ENCODE data around the gene TSBP1.
"Not testable (repeated sequence)": the region's sequence is repeated elsewhere in the genome, so short reads cannot be mapped to it uniquely, and the experiment has no call there.

The TSBP1 gene

GRCh38 chr6:32391505-32391904 lies 19.8 kb upstream of the TSBP1 start:
- no peak overlapping the region for H3K4me3 Mint-ChIP-seq
- peaks cover 38% of the 10 kb centered on the region for H3K27me3 Mint-ChIP-seq
- H3K4me1 Mint-ChIP-seq (ENCODE audit: low read depth) = peaks cover 5% of the 10 kb centered on the region
- H3K9me3 Mint-ChIP-seq = no peaks in the 10 kb centered on the region
- no peaks in the 10 kb centered on the region for H3K36me3 Mint-ChIP-seq (ENCODE audit: low read depth)
- no peak overlapping the region for H3K27ac Mint-ChIP-seq

GRCh38 chr6:32387589-32388340 lies 16.1 kb upstream of the TSBP1 start:
- Mint-ChIP-seq H3K27me3 (peaks cover 20% of the 10 kb centered on the region), H3K4me1 (ENCODE audit: low read depth) (no peaks in the 10 kb centered on the region), H3K9me3 (no peaks in the 10 kb centered on the region), H3K36me3 (ENCODE audit: low read depth) (no peaks in the 10 kb centered on the region), H3K4me3 (no peak overlapping the region), H3K27ac (no peak overlapping the region)

GRCh38 chr6:32386040-32386439 lies 14.3 kb upstream of the TSBP1 start:
- Mint-ChIP-seq H3K27me3 (peaks cover 16% of the 10 kb centered on the region), H3K36me3 (ENCODE audit: low read depth) (no peaks in the 10 kb centered on the region), H3K4me1 (ENCODE audit: low read depth) (no peaks in the 10 kb centered on the region), H3K4me3 (no peak overlapping the region), H3K9me3 (no peaks in the 10 kb centered on the region), H3K27ac (no peak overlapping the region)

GRCh38 chr6:32382757-32383420 lies 11.2 kb upstream of the TSBP1 start:
- H3K36me3 Mint-ChIP-seq (ENCODE audit: low read depth) = no peaks in the 10 kb centered on the region
- H3K4me1 Mint-ChIP-seq (ENCODE audit: low read depth) = no peaks in the 10 kb centered on the region
- peaks cover 9% of the 10 kb centered on the region for H3K27me3 Mint-ChIP-seq
- no peak overlapping the region for H3K27ac Mint-ChIP-seq
- no peaks in the 10 kb centered on the region for H3K9me3 Mint-ChIP-seq
- no peak overlapping the region for H3K4me3 Mint-ChIP-seq

- H3K27ac Mint-ChIP-seq = no peak overlapping the region
- no peaks in the 10 kb centered on the region for H3K4me1 Mint-ChIP-seq (ENCODE audit: low read depth)
- no peaks in the 10 kb centered on the region for H3K9me3 Mint-ChIP-seq
- no peak overlapping the region for H3K4me3 Mint-ChIP-seq
- peaks cover 12% of the 10 kb centered on the region for H3K27me3 Mint-ChIP-seq
- H3K36me3 Mint-ChIP-seq (ENCODE audit: low read depth) = no peaks in the 10 kb centered on the region
These were observed 7.8 kb upstream of the TSBP1 start for GRCh38 chr6:32379545-32379944.

- peaks cover 25% of the 10 kb centered on the region for H3K27me3 Mint-ChIP-seq
- H3K4me3 Mint-ChIP-seq = no peak overlapping the region
- H3K9me3 Mint-ChIP-seq = no peaks in the 10 kb centered on the region
- no peaks in the 10 kb centered on the region for H3K36me3 Mint-ChIP-seq (ENCODE audit: low read depth)
- H3K4me1 Mint-ChIP-seq (ENCODE audit: low read depth) = no peaks in the 10 kb centered on the region
- no peak overlapping the region for H3K27ac Mint-ChIP-seq
These were observed 4.2 kb upstream of the TSBP1 start for GRCh38 chr6:32375739-32376529.

GRCh38 chr6:32371229-32371628 lies 474 bp downstream of the TSBP1 start:
- peaks cover 28% of the 10 kb centered on the region for H3K27me3 Mint-ChIP-seq
- H3K27ac Mint-ChIP-seq = no peak overlapping the region
- H3K36me3 Mint-ChIP-seq (ENCODE audit: low read depth) = no peaks in the 10 kb centered on the region
- H3K4me1 Mint-ChIP-seq (ENCODE audit: low read depth) = peaks cover 6% of the 10 kb centered on the region
- no peak overlapping the region for H3K4me3 Mint-ChIP-seq
- H3K9me3 Mint-ChIP-seq = no peaks in the 10 kb centered on the region

- no peaks in the 10 kb centered on the region for H3K36me3 Mint-ChIP-seq (ENCODE audit: low read depth)
- H3K27me3 Mint-ChIP-seq = peaks cover 31% of the 10 kb centered on the region
- no peak overlapping the region for H3K4me3 Mint-ChIP-seq
- no peaks in the 10 kb centered on the region for H3K9me3 Mint-ChIP-seq
- H3K27ac Mint-ChIP-seq = no peak overlapping the region
- peaks cover 6% of the 10 kb centered on the region for H3K4me1 Mint-ChIP-seq (ENCODE audit: low read depth)
These were observed 1.2 kb downstream of the TSBP1 start for GRCh38 chr6:32370505-32370904.

- Mint-ChIP-seq H3K27me3 (peaks cover 36% of the 10 kb centered on the region), H3K4me3 (no peak overlapping the region)
These were observed 2.0 kb downstream of the TSBP1 start for GRCh38 chr6:32369660-32370059.

GRCh38 chr6:32367644-32368043 lies 4.1 kb downstream of the TSBP1 start:
- Mint-ChIP-seq H3K27ac (no peak overlapping the region), H3K4me1 (ENCODE audit: low read depth) (peaks cover 6% of the 10 kb centered on the region), H3K27me3 (peaks cover 35% of the 10 kb centered on the region), H3K36me3 (ENCODE audit: low read depth) (no peaks in the 10 kb centered on the region), H3K9me3 (no peaks in the 10 kb centered on the region), H3K4me3 (no peak overlapping the region)

More at GRCh38 chr6:32369660-32370059, 2.0 kb downstream of the TSBP1 start:
- Mint-ChIP-seq H3K36me3 (ENCODE audit: low read depth) (no peaks in the 10 kb centered on the region), H3K9me3 (no peaks in the 10 kb centered on the region), H3K4me1 (ENCODE audit: low read depth) (peaks cover 6% of the 10 kb centered on the region), H3K27ac (no peak overlapping the region)

- H3K27ac Mint-ChIP-seq; H3K27me3 Mint-ChIP-seq; H3K4me3 Mint-ChIP-seq; H3K36me3 Mint-ChIP-seq (ENCODE audit: low read depth); H3K4me1 Mint-ChIP-seq (ENCODE audit: low read depth); H3K9me3 Mint-ChIP-seq: not testable (repeated sequence)
These were observed 12.5 kb downstream of the TSBP1 start for GRCh38 chr6:32359225-32359624.

- H3K36me3 Mint-ChIP-seq (ENCODE audit: low read depth); H3K4me1 Mint-ChIP-seq (ENCODE audit: low read depth); H3K27me3 Mint-ChIP-seq; H3K27ac Mint-ChIP-seq; H3K4me3 Mint-ChIP-seq; H3K9me3 Mint-ChIP-seq: not testable (repeated sequence)
These were observed 13.2 kb downstream of the TSBP1 start for GRCh38 chr6:32358548-32358947.

- Mint-ChIP-seq H3K27me3 (peaks cover 8% of the 10 kb centered on the region), H3K36me3 (ENCODE audit: low read depth) (no peaks in the 10 kb centered on the region), H3K4me3 (no peak overlapping the region), H3K4me1 (ENCODE audit: low read depth) (no peaks in the 10 kb centered on the region), H3K9me3 (no peaks in the 10 kb centered on the region), H3K27ac (no peak overlapping the region)
These were observed 16.7 kb downstream of the TSBP1 start for GRCh38 chr6:32355018-32355417.

GRCh38 chr6:32353348-32353747 lies 18.4 kb downstream of the TSBP1 start:
- Mint-ChIP-seq H3K36me3 (ENCODE audit: low read depth) (no peaks in the 10 kb centered on the region), H3K27ac (no peak overlapping the region), H3K9me3 (no peaks in the 10 kb centered on the region), H3K4me3 (no peak overlapping the region), H3K27me3 (peaks cover 17% of the 10 kb centered on the region), H3K4me1 (ENCODE audit: low read depth) (no peaks in the 10 kb centered on the region)

GRCh38 chr6:32340242-32340641 lies 31.5 kb downstream of the TSBP1 start:
- peaks cover 4% of the 10 kb centered on the region for H3K4me1 Mint-ChIP-seq (ENCODE audit: low read depth)
- H3K27me3 Mint-ChIP-seq = peaks cover 7% of the 10 kb centered on the region
- no peaks in the 10 kb centered on the region for H3K9me3 Mint-ChIP-seq
- no peaks in the 10 kb centered on the region for H3K36me3 Mint-ChIP-seq (ENCODE audit: low read depth)
- no peak overlapping the region for H3K27ac Mint-ChIP-seq
- no peak overlapping the region for H3K4me3 Mint-ChIP-seq

Data from stimulated activated naive CD8-positive, alpha-beta T cell treated with anti-CD3 and anti-CD28 coated beads, Interleukin-15, Interleukin-2, amounts not matched to agents 100 ng/mL and 50 ng/mL, for 24 hours (primary cell).